NB4 (cell line): ENCODE data around the gene PCDHB1.

Experiments used
- DNase-seq: peaks from one replicate; pipeline ENCODE4 v3.0.0; 2010; ENCODE audit warnings: low read depth
- H3K4me3 ChIP-seq: one replicate; pipeline ENCODE4 v1.5.1; 2011; ENCODE audit warnings: mild to moderate bottlenecking, low read depth, low read length, moderate library complexity
- MYC ChIP-seq: IDR thresholded peaks from 2 replicates; pipeline ENCODE4 v1.6.1; 2011; ENCODE audit warnings: low read depth, low read length
- POLR2A ChIP-seq: IDR thresholded peaks from 2 replicates; pipeline ENCODE4 v1.6.1; 2011; ENCODE audit warnings: mild to moderate bottlenecking; ENCODE audit not compliant: insufficient read length; ENCODE audit errors: extremely low read depth
- TF ChIP-seq, protein P1 (sequence below): IDR thresholded peaks from one replicate; pipeline ENCODE4 v1.5.1; 2012; ENCODE audit warnings: low read depth, low read length
- TF ChIP-seq, protein P2 (sequence below): IDR thresholded peaks from 2 replicates; pipeline ENCODE4 v1.6.1; 2011; ENCODE audit warnings: low read depth, low read length

PCDHB1 gene

DNA sequence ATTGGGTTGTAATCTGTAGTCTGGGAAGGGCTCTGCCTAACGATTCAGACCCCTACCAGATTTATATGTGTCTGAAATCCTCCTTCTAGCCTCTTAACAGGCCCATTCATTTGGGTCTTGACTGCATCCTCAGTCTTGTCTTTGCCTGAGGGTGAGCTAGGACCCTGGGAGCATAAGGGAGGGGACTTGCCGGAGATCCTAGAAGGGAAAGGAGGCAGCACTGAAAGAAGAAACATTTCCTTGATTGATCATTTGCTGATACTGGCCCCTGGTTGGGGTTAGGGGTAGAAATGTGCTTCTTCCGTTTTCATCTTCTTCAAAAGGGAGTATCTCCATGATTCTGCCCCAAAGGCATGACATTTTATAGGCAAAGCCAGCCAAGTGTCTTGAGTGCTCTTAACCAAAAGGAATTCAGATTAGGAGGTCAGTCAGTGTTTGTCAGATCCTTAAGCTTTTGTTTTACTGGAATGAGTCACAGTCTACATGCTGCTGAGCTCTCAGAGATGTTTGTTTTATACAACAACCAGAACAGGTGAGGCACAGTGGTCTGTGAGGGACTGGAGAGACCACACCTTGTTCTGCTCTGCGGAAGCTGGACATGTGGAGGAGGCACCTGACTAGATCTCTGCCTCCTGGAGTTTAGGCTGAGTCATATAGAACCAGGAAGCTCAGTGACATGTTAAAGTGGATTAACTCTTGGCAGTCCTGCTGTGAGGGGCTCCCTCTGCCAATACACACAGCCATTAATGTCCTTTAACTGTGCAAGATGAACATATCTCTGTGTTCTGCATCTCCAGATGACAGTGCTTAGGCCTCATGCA is 47.2 kb upstream of the PCDHB1 start:
- peak; percentile 12 for DNase-seq
- TF ChIP-seq, protein P1, sequence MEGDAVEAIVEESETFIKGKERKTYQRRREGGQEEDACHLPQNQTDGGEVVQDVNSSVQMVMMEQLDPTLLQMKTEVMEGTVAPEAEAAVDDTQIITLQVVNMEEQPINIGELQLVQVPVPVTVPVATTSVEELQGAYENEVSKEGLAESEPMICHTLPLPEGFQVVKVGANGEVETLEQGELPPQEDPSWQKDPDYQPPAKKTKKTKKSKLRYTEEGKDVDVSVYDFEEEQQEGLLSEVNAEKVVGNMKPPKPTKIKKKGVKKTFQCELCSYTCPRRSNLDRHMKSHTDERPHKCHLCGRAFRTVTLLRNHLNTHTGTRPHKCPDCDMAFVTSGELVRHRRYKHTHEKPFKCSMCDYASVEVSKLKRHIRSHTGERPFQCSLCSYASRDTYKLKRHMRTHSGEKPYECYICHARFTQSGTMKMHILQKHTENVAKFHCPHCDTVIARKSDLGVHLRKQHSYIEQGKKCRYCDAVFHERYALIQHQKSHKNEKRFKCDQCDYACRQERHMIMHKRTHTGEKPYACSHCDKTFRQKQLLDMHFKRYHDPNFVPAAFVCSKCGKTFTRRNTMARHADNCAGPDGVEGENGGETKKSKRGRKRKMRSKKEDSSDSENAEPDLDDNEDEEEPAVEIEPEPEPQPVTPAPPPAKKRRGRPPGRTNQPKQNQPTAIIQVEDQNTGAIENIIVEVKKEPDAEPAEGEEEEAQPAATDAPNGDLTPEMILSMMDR: no peak
- TF ChIP-seq POLR2A (no peak), MYC (no peak)
- TF ChIP-seq, protein P2, sequence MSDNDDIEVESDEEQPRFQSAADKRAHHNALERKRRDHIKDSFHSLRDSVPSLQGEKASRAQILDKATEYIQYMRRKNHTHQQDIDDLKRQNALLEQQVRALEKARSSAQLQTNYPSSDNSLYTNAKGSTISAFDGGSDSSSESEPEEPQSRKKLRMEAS: no peak
- H3K4me3 ChIP-seq: no peak overlapping the region

DNA sequence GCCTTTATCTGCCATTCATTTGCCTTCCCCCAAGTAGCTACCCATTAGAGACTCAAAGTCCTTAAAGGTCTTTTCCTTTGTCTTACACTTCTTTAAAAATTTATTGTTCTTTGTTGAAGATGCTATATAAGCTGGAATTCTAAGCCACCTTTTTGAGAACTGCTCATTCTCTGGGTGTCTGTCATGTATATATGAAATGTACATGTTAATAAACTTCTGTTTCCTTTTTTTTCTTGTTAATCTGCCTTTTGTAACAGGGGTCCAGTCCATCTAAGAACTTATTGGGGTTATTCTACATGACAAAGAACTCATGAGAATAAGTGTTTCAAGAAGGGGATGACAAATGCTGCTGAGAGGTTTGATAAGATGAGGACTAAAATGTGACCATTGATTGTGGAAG is 43.4 kb upstream of the PCDHB1 start:
- no peak overlapping the region for H3K4me3 ChIP-seq
- DNase-seq: no peak
- TF ChIP-seq, protein P2: no peak
- TF ChIP-seq POLR2A: no peak
- TF ChIP-seq, protein P1: no peak
- TF ChIP-seq MYC: no peak

DNA sequence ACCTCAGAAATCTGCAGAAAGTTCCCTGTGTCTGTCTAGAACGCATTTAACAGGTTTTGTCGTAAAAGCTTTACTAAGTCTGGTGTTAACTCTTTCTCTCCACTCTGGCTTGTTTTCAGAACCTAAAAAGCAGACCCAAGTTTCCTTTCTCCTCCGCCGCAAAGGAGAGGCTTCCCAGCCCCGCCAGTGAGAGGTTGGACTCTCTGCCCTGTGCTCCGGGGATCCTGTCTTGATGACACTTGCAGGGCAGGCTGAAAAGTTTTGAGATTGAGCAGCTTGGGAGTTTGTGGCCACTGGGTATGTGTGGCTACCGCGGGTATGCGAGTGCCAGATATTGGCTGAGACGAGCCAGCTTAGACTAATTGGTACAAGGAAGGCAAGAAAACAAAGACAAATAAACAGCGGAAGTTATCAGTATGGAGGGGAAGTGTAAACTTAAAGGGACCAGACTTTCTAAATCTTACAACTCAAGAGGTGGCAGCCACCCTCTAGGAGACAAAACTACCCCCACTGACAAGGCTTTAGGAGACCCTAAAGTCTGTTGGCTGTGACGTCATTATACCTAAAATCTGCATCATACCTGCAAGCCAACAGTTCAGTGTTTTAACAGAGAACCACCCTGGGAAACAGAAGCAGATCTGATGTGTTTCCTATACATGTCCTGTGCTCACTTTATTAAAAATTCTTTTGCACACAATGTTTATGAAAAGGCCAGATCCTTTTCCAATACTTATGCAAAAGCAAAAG is 41.0 kb upstream of the PCDHB1 start:
- no peak for DNase-seq
- TF ChIP-seq, protein P2: no peak
- TF ChIP-seq, protein P1: no peak
- TF ChIP-seq POLR2A (no peak), MYC (no peak)
- H3K4me3 ChIP-seq: no peak overlapping the region

DNA sequence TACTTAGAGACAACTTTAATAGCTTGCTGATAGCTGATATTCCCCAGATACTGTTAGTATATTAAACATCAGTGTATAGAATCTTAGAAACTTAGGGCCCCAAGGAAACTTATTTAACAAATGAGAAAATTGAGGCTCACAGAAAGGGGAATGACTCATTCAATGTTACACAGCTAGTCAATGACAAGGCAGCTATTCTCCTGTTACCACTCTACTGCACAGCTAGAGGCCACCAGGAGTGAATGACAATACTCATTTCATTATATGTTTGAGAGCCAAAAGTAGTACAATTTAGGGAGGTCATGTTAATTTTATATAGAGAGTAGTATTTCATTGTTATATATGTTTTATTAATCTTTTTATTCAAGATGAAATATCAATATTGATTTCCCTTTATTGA is 33.2 kb upstream of the PCDHB1 start:
- TF ChIP-seq POLR2A: no peak
- TF ChIP-seq, protein P2: no peak
- TF ChIP-seq, protein P1: no peak
- TF ChIP-seq MYC: no peak
- DNase-seq: no peak
- no peak overlapping the region for H3K4me3 ChIP-seq

DNA sequence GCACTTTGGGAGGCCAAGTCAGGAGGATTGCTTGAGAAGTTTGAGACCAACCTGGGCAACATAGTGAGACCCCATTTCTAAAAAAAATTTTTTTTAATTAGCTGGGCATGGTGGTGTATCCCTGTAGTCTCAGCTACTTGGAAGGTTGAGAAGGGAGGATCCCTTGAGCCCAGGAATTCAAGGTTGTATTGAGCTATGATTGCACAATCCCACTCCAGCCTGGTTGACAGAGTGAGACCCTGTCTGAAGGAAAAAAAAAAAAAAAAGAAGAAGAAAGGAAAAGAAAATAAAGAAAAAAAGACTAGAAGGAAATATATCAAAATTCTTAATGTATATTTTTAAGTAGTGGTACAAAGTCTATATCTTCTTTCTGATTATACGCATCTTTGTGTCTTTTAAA is 28.8 kb upstream of the PCDHB1 start:
- H3K4me3 ChIP-seq: no peak overlapping the region
- TF ChIP-seq, protein P1: no peak
- TF ChIP-seq POLR2A: no peak
- TF ChIP-seq MYC: no peak
- TF ChIP-seq, protein P2: no peak
- DNase-seq: no peak
